GM12873 (cell line): Measurements from ENCODE around the gene ENPP4.

ENCODE experiments used
- TF ChIP-seq, protein P1 (sequence below): IDR thresholded peaks from 2 replicates; pipeline ENCODE4 v1.5.1; 2012; ENCODE audit warnings: low read depth, mild to moderate bottlenecking, moderate library complexity, low read length, control low read depth; ENCODE audit not compliant: insufficient read depth; ENCODE audit errors: missing control alignments

ENPP4 gene

GRCh38 chr6:46137387-46137786 lies 7.6 kb downstream of the ENPP4 start:
- TF ChIP-seq, protein P1, sequence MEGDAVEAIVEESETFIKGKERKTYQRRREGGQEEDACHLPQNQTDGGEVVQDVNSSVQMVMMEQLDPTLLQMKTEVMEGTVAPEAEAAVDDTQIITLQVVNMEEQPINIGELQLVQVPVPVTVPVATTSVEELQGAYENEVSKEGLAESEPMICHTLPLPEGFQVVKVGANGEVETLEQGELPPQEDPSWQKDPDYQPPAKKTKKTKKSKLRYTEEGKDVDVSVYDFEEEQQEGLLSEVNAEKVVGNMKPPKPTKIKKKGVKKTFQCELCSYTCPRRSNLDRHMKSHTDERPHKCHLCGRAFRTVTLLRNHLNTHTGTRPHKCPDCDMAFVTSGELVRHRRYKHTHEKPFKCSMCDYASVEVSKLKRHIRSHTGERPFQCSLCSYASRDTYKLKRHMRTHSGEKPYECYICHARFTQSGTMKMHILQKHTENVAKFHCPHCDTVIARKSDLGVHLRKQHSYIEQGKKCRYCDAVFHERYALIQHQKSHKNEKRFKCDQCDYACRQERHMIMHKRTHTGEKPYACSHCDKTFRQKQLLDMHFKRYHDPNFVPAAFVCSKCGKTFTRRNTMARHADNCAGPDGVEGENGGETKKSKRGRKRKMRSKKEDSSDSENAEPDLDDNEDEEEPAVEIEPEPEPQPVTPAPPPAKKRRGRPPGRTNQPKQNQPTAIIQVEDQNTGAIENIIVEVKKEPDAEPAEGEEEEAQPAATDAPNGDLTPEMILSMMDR = no peak

GRCh38 chr6:46138281-46138680 lies 8.5 kb downstream of the ENPP4 start:
- TF ChIP-seq, protein P1 = no peak

- TF ChIP-seq, protein P1 = no peak
Observed at GRCh38 chr6:46144270-46144669, 14.5 kb downstream of the ENPP4 start.

- TF ChIP-seq, protein P1 = no peak
Observed at GRCh38 chr6:46156701-46157100, 26.9 kb downstream of the ENPP4 start.

DNA sequence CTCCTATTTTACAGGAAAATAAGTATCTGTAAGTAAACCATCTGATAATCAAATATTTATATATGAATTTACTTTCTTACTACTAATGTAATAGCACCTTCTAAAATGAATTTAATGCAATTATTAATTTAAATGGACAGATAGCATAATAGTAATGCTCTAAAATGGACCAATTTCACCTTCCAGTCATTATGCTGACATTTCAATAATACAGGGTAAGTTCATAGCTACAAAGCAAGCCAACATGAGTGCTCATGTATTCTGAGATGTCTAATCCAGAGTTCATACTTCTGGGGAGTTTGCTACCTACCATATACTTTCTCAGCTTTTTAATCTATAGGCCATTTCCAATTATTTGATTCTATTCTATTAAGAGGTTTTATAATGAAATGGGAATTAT lies 29.4 kb downstream of the ENPP4 start:
- TF ChIP-seq, protein P1 = no peak

DNA sequence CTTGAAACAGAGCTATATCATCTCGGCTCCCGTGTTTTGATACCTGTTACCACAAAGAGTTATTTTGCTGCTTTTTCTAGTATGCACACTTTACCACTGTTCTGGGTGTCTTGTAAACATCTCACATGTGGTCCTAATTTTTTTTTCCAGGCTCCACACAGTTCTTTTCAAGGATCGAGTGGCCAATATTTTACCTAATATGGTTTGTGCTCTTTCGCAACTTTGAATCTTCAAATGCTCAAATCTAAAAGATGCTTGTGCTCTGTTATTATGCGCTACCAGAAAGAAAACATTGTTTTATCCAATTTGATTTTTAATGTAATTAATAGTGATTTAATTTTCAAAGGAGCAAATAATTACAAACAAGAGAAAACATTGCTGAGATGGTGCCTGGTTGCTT lies 30.3 kb downstream of the ENPP4 start:
- TF ChIP-seq, protein P1 = no peak

DNA sequence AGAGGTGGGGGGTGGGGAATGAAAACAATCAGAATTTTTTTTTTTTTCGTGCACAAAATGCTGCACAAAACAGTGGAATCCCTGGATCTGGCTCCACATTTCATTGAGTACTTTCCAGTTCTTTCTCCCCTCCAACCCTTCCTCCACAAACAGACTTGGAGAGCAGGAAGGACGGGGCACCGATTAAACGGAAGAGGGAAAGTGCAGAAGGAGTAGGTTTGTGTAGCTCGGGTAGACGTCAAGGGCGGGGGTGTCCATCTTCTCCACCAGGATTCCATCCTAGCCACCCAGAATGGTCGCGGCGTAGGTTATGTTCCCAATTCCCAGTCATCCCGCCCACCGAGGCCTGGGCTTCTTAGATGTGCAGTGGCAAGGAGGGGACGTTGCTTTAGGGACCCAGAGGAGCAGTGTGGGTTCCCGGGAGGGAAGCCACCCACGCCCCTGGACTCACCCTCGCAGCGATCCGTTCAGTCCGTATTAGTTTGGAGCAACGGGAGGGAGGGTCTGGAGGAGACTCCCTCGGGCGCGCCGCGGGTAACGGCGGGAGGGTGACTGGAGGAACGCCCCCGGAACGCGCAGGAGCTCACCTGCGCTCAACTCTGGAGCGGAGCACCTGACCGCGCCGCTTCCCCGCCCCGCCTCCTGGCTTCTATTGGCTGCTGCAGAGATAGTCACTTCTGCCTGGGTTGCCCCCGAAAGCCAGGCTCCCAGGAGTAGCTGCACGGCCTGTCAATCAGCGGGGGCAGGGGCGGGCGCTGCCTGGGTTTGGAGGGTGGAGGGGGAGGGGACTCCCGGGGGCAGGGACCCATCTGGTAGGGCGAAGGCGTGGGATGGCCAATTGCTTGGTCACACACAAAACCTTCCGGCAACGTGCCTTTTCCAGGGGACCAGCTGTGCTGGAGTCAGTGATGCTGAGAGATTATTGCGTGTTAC lies 40.8 kb downstream of the ENPP4 start, which contains the start of gene ENPP5:
TSS of gene ENPP5 (minus strand) at position 624 of the 933 bp plus-strand sequence. CDS start 2,718 bp downstream, outside the sequence.
- TF ChIP-seq, protein P1 = no peak
